NCI-H2171 treated with DMSO at 0.1 percent for 48 hours (cell line): ENCODE measurements around the gene PIK3R6.
"Not testable (repeated sequence)": the region's sequence is repeated elsewhere in the genome, so short reads cannot be mapped to it uniquely, and the experiment has no call there.

Source experiments
- DNase-seq: peaks from one replicate; lab custom pipeline; 2025; lab: John Stamatoyannopoulos, UW

PIK3R6 gene

DNA sequence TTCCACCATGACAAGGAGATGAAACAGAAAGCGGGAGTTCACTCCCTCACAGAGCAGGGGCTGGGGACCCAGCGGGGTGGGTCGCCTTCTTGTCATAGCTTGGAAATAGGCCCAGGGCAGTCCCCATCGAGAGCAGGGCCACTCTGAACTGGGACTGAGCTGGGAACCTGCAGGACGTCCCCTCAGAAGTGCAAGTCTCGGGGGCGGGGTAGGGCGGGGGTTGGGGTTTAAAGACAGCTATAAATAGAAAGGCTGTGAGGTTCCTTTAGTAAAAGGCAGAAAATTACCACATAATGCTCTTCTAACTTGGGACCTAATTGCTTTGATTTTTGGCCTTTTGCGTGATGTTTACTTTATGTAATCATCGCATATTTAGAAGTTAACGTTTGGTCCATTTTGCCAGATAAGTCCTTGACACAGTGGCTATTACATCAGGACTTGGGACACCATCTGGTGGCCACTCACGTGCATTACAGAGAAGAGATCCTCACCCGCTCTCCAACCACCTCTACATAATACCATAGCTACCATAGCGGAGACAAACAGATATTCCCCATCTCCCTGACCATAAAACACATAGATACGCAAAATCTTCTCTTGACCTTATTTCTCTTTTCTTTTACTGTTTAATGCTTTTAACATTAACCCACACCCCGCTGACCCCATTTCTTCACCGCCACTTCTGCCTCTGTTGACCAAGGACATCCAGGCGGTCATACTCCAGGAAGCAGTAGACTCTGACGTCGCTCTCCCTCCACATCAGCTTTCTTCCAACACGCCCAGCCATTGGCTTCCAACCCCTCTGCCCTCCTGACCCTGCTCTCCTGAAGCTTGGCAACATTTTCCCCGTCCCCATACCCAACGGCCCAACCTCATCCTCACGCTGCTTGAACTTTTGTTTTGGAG, 27.5 kb upstream of the PIK3R6 start:
- peak; percentile 22 for DNase-seq

DNA sequence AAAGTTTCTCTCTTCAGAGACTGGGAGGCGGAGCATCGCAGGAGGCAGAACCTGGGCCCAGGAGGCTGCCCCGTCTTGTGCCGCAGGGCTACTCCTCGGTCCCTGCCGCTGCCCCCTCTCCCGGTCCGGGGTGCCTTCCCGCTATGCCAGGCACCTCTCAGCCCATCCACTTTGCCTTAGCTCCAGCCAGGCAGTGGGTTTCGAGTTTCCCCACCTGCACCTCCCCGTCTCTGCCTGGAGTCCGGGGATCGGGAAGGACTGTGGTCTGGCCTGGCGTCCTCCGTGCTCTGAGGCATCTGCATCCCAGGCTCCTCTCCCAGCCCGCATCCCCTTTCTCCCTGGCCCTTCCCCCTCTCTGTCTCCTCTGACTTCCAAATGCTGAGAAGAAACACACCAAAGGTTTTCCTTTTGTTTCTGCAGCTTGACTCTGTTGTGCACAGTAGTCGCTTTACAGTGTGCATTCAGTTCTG, 26.8 kb upstream of the PIK3R6 start:
- no peak for DNase-seq

DNA sequence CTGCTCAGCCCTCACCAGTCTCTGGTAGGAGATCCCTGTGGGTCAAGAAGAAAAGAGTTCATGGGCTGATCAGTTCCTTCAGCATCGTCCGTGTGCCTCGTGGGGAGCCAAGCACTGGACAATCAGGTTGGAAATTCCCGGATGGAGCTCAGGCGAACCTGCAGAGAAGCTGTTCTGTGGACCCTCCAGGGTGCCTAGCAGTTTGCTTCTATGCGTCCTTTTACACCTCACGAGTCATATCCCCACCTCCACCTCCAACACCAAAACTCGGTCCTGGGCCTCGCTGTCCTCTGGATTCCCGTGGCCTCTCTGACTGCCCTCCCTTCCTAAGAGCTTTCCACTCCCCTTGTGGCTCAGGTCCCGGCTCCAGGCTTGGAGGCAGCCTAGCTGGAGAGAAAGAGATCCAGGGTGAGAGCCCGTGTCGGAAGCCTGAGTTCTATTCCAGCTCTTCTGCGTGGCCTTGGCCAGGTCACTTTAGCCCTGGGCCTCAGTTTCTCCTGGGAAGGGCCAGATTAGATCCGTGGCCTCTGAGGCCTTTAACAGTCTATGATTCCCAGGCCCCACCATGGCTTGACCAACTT, 26.2 kb upstream of the PIK3R6 start:
- no peak for DNase-seq

DNA sequence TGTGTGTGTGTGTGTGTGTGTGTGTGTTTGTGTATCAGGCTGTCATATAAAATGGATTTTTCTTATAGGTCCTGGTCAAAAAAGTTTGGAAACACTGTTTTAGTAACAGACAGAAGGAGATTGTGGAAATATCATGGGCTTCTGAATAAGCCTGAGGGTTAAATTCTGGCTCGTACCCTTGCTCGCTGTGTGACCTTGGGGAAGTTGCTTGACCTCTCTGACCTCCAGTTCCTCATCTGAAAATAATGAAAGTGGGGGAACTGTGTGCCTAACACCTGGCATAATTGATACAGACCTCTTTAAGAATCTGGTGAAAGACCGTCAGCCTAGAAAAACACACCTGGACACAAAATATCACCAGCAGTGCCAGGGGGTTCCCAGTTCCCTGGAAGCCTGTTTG, 25.6 kb upstream of the PIK3R6 start:
- no peak for DNase-seq

DNA sequence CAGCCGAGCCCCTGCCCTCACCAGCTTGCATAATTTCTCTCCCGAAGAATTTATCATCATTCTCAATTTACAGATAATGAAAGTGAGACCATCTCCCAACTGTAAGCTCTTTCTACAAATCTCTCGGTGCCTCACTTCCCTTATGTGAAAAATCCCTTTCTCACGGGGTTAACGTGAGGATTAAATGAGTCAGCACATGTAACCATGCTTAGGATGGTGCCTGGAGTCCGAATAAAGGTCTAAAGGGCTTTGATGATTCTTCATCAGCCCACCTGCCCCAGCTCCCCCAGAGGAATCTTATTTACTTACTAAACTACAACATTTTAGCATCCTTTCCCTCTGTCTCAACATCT, 24.8 kb upstream of the PIK3R6 start:
- DNase-seq, result no peak

DNA sequence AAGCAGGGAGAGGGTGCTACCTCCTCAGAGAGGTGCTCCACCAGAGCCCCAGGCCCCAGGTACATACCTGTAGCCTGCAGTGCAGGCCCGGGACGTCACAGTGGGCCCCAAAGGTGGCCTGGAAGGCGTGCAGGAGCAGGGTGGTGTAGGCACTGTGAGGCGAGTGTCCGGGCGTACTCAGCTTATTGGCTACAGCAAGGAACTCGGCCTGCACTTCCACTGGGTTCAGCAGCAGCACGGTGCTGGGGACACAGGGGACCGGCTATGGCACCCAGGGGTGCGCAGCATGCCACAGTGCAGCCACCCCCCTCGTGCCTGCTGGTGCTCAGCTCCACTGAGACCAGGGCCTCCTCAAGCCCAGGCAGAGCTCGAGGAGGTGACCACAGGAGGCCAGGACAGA, 23.2 kb upstream of the PIK3R6 start:
- no peak for DNase-seq

DNA sequence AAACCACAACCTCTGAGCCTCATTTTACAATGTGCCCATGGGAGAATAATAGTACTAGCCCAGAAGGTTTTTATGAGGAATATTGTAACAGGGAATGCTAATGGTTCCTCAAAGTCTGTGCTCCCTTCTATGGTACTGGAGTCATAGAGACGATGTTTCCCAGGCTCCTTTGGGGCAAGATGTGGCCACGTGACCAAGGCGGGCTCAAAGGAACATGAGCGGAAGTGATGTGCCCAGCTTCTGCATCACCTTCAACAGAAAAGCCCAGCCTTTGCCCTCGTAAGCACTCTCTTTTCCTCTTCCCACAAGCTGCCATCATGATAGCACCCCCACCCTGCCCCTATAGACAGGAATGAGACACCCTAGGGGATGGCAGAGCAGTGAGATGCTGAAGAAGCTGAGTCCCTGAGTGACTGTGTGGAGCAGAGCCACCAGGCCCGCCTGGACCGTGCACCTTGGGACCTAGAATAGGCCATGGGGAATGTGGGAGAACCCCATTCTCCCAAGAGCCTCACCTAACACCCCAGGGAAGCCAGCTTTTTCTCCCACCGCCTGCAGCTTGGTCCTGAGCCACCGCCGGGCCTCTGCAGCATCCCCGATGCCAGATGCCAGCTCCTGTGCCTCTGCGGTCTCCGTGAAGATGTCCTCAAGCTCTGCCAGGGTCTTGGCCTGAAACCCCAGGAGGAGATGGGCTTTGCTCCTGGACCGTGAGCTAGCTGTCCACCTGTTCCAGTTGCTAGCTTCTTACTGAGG, 22.2 kb upstream of the PIK3R6 start:
- no peak for DNase-seq

DNA sequence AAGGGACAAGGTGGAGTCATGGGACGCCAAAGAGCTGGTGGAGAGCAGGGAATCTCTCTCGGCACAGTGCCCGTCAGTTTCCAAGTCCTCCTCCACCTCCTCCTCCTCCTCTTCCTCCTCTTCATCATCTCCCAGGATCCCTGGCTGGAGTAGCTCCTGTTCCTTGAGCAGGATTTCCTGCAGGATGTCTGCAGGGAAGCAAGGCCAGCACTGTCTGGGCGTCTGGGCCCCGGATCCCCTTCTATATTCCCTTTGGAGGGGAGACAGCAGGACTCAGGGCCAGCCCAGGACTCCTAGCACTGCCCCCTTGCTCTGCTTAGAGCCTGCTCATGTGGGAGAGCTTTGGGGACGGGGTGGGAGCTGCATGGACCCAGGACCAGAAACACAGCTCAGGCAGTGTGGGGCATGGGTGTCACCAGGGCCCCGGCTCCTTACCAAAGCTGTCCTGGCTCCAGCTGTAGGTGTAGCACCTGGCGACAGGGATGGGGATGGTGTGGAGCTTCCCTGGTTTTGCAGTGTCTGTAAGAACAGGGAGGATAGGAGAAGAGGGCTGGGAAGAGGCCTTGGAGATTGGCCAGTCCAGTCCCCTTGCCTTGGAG, 21.3 kb upstream of the PIK3R6 start:
- DNase-seq, result no peak

DNA sequence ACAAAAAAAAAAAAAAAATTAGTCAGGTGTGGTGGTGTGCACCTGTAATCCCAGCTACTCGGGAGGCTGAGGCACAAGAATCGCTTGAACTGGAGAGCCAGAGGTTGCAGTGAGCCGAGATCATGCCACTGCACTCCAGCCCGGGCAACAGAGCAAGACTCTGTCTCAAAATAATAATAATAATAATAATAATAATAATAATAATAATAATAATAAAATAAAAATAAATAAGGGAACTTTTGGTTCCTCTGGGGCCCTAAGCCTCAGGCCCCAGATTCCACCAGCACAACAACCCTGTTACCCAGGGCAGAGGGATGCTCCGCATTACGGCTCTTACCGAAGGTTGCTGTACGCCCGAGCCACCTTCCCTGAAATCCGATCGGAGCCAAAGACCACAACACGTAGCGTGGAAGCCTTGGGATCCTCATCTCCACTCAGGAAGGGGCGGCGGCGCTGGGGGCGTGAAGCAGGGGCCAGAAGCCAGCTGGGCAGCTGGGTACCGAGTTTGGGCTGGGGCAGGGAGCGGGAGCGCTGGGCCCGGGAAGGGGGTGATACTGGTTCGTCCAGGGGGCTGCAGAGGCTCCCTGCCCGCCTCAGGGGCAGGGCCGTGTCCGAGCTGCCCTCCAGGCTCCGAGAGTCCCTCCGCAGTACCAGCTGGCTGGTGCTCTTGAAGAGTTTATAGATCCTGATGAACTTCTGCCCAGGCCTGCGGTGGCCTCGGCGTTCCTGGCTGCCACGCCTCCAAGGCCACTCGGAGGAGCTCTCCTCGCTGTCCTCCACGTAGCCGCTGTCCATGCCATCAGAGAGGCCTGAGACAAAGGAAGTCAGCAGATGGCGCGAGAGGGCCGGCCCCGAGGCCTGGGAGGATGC, 20.6 kb upstream of the PIK3R6 start:
- DNase-seq, result no peak

DNA sequence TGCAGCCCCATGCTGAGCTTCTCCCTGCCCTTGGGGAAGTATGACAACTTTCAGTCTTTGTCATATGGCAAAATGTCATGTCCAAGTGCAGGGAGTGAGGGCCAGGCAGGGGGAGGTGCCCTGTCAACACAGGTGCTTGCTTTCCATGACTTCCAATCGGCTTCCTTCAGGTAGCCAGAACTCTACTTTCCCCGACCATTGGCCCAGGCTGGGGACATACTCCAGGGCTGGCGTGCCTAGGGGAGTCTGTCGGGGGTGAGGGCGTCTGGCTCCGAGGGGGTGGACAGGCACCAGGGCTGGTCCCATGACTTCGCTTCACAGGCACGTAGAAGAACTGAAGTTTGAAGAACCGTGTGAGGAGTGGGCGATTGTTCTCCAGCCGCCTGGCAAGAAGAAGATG, 19.8 kb upstream of the PIK3R6 start:
- DNase-seq, result no peak

DNA sequence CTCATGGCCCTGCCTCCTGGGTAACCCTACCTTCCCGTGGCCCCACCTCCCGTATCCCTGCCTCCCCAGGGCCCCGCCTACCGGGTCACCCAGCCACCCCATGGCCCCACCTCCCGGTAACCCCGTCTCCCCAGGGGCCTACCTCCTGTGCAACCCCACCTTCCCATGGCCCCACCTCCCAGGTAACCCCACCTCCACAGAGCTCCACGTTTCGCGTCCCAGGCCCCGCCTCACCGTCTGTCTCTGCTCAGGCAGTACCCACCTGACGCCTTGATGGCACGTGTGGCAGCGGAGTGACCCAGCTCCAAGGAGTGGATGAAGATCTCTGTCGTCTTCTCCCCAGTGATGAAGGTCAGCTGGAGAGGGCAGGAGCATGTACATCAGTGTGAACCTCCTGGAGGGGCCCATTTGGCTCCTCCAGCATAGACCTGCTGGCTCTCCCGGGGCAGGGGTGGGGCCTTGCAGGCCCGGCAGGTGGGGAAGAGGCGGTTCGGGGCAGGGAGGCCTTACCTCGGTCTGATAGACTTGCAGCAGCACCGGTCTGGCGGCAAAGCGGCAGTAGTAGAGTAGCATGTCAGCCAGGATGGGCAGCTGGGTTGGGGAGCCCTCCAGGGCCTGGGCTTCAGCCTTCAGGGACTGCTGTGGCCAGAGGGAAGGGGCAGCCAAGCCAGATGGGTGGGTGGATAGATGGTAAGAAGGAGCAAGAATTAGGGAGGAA, 18.7 kb upstream of the PIK3R6 start:
- no peak for DNase-seq

DNA sequence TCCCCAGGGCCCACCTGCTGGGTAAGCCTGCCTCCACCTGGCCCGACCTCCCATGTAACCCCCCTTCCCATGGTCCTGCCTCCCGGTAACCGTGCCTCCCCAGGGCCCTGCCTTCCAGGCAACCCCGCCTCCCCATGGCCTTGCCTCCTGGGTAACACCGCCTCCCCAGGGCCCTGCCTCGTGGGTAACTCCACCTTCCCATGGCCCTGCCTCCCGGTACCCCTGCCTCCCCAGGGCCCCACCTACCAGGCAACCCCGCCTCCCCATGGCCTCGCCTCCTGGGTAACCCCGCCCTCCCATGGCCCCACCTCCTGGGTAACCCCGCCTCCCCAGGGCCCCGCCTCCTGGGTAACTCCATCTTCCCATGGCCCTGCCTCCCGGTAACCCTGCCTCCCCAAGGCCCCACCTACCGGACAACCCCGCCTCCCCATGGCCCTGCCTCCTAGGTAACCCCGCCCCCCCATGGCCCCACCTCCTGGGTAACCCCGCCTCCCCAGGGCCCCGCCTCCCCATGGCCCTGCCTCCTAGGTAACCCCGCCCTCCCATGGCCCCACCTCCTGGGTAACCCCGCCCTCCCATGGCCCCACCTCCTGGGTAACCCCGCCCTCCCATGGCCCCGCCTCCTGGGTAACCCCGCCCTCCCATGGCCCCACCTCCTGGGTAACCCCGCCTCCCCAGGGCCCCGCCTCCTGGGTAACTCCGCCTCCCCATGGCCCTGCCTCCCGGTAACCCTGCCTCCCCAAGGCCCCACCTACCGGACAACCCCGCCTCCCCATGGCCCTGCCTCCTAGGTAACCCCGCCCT, 17.9 kb upstream of the PIK3R6 start:
- DNase-seq, result not testable (repeated sequence)

DNA sequence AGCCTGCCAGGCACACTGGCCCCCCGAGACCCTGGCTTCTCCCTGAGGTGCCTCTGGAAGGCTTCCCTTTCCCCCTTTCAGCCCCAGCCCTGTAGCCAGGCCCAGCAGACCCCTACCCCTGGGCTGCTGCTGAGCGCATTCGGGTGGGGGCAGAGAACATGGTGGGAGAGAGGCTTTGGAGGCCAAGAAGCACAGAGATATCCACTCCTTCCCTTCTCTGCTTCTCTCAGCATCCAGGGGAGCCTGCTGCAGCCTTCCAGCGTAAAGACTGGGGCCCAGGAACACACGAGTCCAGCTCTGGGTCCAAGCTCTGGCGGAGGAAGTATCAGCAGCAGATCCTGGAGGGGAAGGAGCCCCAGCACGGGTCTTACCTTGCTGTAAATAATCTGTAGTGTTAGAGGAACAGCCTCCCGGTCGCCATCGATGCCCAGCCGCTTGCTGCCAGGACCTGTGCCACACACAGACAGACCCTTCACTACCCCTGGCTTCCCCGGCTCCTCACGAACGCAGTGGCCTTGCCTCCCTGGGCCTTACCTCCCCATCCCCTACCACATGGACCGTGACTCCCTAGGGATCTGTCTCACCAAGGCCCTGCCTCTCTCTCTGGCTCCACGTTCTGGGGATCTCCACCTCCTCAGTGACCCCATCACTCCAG, 17.0 kb upstream of the PIK3R6 start:
- no peak for DNase-seq

DNA sequence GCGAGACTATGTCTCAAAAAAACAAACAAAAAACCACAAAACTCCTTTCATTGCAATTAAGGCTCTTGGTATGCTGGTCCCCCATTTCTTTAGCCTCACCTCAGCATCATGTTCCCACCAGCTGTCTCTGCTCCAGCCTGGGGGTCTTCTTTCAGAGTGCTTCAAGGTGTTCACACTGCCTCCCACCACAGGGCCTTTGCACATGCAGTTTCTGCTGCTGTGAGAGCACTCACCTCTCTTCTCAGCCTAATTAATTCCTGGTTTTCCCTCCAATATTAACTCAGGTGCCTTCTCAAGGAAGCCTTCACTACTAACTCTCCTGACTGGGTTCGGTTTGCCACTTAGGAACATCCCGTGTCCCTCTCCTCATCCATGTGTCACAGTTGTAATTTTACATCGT, 15.9 kb upstream of the PIK3R6 start:
- DNase-seq, result no peak

DNA sequence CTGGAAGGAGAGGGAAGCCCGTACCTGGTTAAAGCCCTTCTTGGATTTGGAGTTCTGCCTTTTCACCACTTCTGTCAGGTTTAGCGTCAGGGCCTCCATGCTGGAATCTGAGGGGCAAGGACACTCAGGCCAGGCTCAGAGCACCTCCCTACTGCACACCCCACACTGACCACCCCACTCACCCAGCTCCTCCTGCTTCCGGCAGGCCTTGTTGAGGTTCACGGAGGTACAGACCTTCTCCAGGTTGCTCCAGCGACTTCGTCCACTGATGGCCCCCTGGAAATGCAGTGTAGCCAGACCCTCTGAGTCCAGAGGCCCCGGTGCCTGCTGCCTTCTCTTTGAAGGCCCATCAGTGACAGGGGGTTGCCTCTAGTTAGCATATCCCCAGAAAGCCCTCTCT, 14.1 kb upstream of the PIK3R6 start:
- no peak for DNase-seq

DNA sequence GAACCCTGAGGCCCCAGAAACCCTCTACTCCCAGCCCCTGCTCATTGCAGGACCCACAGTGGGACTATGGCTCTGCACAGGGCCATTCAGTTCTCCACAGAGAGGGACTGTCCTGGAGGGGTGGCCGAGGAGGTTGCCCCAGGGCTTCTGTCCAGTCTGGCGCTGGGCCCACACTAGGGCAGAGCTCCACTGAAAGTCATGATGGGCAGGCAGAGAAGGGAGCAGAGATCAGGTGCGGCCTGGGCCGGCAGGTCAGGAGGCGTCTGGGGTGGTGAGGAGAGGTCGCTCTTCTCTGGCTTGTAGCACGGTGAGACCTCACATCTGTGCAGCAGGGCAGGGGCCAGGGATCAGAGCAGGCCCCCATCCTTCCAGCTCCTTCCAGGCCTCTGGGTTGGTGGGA, 13.0 kb upstream of the PIK3R6 start:
- no peak for DNase-seq

DNA sequence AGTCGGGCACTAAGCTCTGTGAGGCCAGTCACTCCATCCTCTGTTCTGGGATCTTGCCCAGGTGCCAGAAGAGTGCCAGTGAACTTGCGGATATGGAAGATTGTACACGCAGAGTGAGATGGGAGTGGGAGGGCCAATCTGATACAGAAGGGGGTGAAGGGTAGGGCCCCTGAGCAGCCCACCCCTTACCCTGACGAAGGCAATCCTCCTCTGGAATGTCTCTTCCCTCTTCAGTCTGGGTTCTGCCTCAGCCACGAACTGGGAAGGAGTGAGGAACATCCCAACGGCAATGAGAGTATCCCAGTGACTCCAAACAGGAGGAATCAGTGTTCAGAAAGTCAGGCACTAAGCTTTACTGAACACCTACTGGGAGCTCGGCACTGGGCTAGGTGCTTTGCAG, 11.9 kb upstream of the PIK3R6 start:
- DNase-seq, result no peak

DNA sequence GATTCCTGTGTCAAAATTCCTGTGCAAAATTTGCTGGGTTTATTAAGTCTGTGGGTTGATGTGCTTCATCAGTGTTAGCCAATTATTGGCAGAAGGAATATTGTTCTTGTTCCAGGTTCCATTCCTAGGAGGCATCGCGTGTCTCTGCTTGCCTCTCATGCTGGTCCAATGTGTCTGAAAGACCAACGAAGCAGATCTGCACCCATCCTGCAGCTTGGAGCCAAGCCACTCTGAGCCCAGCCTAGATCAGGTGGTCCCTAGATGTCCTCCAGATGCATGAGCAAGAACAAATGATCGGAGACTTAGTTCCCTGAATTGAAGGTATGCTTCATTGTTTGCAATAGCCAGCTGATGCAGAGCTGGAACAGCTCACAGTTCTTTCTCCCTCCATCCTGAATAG, 10.5 kb upstream of the PIK3R6 start:
- DNase-seq, result no peak

DNA sequence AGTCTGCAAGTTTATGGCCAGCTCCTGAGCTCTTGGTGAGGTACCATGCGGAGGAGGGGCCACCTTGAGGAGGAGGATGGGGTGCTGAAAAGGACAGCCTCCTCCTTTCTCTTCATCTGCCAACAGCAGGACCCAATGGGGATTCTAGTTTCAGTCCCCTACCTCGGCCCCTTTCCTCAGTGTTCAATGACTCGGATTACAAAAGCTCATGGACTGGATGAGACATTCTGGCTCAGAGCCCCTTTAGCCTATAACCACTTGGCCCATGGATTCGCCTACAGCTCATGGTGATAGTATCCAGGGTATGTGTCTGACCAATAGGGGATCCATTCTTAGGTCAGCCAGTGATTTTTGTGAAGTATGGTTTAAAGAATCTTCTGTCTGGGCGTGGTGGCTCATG, 8.5 kb upstream of the PIK3R6 start:
- DNase-seq, result no peak

DNA sequence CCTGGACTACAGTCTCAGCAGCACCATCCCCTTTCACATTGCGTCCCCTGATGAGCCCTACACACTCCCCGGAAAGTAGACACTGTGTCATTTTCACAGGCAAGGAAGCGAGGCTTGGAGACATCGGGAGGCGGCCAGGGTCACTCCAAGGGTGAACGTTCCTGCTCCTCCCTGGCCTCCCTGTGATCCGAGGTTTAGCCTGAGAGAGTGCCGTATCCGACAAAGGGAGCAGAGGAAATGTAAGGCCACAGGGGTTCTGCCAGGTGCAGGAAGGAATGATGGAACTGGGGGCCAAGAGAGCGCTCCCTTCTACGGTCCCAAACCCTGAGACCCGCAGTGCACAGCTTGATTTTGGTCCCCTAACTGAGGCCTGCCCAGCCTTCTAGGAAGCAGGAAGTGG, 8.0 kb upstream of the PIK3R6 start:
- DNase-seq, result no peak
